HG03025 (cell line): Measurements from ENCODE around the gene FEZF2.

Experiments used
- ATAC-seq: cut with Tn5 transposase; IDR thresholded peaks from one replicate; pipeline ENCODE4 v1.9.1; 2021; ENCODE audit warnings: mild to moderate bottlenecking, moderate library complexity; ENCODE audit not compliant: unreplicated experiment, low FRiP score

Gene FEZF2

DNA sequence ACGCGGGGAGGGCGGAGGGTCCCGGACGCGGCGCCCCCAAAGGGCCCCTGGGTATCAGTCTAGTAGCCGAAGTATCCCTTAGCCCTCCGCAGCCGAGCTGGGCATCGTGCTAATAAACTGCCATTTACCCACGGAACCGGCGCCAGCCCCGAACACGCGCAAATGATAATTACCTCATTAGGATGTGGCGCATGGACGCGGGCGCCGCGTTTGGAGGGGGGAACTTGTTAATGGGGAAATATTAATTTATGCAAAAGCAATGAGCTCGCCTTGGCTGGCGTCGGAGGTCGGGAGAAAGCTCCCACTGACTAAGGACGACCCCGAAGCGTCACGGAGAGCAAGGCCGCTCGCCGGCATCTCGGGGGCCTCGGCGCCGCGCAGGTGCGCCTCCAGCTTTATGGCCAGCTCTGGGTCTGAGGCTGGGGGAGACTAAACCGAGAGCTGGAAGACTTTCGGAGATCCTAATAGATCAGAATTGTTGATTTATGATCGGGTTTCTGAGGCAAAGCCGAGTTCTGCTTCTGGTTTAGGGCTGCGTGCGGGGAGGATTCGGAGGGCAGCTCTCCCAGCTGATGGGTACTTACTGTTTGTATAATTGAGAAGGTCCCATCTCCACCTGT, 474 bp upstream of the FEZF2 start:
- no peak for ATAC-seq

DNA sequence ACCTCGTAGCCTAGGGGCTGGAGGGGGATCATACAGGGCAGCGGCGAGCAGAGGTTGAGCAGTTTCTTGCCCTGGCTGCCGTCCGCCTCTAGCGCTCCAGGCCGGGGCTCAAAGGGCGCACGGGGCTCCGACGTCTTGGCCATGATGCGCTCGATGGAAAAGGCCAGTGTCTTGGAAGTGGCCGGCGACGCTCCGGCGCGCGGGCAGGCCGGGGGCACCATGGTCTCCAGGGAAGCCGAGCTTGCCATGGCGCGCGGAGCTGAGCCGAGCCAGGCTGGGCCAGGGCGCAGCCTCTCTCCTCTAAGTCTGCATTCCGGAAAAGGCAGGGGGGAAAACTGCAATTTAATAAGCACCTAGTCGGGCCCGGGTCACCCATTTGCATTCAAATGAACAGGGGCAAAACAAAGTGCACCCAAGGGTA, 719 bp downstream of the FEZF2 start:
- no peak for ATAC-seq

DNA sequence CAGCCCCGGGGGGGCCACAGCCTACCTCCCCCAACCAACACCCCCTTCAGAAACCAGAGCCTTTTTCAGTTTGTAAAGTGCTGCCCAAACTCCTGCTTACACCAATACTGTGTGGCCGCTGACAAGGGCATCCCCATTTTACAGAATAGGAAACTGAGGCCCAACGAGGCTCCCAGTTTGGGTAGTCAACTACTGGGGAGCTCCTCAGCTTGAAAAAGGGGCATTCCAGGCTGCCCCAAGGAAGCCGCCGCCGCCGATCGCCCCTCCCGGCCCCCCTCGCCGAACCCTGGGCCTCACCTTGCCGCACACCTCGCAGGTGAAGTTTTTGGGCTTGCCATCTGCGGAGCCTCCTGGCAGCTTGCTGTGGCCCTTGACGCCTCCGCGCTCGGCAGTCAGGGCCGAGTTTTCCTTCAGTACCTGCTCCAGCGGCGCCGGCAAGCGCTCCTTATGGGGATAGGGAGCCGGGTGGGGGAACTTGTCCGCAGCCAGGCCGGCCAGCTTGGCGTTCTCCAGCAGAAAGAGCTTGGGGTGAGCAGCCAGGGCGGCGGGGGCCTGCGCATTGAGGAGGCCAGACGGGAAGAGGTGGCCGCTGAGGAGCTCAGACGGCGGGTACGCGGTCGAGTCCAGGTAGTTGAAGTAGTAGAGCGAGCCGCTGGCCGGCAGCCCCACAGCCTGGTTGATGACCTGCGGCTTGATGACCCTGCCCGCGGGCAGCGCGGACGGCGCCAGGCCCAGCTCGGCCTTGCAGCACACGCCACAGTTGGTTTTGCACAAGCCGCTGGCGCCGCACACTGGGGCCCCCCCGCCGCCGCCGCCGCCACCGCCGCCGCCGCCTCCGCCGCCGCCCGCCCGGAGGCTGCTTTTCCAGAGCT, 1.4 kb downstream of the FEZF2 start:
- no peak for ATAC-seq

DNA sequence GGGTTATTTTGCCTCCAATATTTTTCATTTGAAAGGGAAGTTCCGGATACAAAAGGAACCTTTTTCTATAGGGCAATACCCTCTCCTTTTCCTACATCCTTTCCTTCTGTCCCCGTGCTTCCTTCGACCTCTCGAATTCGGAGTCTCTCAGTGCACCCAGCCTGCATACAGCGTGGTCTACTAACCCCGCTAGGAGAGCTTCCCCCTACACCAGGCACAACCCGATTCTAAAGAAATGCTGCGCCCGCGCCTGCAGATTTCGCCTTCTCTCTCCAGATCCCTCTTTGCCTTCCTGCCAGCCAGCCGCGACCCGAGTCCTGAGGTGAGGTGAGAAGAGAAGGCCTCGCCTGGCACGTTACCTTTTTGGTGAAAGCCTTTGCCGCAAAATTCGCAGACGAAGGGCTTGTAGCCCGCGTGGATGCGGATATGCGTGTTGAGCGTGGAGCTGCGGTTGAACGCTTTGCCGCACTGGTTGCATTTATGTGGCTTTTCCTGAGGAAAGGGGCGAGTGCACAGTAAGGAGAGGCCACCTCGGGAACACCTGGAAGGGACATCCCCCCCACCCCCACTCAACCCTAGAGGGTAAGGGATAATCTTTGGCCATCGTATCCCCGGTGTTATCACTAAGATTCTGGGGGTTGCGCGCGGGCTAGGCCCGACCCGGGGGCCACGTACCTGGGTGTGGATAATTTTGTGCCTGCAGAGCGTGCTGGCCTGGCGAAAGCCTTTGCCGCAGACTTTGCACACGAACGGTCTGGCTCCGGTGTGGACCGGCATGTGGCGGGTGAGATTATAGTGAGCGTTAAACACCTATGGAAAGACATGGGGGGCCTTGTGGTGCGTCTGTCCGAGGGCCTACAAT, 2.3 kb downstream of the FEZF2 start:
- ATAC-seq, result no peak

- ATAC-seq, result no peak
These were observed 3.1 kb downstream of the FEZF2 start for GRCh38 chr3:62370112-62370857.

DNA sequence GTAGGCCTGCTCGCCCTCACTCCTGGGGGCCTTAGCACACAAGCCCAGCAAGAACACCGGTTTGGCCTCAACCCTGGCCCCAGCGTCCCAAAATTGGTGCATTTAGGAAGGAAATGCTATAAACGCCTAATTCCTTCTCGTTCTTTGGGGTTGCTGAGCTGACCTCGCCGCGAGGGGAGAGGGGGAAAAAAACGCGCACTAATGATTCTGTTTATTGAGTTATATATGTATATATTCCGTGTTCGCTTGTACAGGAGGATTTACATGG, 3.9 kb downstream of the FEZF2 start:
- no peak for ATAC-seq

DNA sequence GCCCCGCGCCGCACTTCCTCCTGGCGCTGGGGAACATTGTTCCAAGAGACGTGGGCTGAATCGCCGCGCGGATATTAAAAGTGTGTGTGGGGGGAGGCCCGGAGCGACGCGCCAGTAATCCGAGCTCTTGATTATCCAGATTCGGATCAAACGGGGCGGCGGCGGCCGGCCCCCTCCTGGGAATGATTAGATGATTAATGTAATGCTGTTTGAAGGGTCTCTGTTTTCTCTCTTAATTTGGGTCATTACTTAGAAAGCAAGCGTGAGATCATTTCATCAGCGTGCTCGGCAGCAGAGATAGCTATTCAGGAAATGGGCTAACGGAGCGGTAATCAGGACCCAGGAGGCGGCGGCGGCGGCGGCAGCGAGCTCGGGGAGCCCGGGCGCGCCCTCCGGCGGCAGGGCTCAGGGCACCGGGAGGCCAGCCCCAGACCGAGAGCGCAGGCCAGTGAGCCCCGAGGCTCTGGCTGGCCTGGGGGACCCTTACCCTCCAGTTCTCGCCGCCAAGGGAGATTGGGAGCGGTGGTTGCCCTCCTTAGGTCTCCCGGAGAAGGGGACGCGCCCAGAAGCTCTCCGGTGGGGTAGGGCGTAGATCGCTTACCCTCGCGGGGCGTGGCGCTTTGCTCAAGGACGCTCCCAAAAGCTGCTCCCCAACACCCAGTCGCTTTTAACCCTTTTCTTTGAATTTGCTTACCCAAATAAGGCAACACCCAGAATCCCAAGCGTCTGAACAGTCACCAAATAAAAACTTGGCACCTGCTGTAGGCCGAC, 4.5 kb downstream of the FEZF2 start:
- no peak for ATAC-seq

GRCh38 chr3:62368290-62368704, 5.1 kb downstream of the FEZF2 start:
- ATAC-seq, result no peak

GRCh38 chr3:62367763-62368195, 5.6 kb downstream of the FEZF2 start:
- no peak for ATAC-seq

DNA sequence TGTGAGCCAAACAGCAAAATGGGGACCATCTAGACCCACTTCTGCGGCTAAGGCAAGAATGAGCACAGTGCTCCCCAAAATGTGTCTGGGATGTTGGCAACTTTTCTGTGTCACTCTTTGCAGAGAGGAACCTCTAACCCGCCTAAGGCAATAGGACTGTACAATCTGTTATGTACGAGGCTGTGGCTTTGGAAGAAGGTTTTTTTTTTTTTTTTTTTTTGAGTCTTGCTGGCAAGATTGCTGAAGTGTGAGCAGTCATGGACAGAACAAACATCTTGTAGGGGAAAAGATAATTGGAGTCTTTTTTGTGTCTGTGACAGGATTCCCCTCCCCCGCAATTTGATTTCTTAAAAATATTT, 7.2 kb downstream of the FEZF2 start:
- no peak for ATAC-seq

DNA sequence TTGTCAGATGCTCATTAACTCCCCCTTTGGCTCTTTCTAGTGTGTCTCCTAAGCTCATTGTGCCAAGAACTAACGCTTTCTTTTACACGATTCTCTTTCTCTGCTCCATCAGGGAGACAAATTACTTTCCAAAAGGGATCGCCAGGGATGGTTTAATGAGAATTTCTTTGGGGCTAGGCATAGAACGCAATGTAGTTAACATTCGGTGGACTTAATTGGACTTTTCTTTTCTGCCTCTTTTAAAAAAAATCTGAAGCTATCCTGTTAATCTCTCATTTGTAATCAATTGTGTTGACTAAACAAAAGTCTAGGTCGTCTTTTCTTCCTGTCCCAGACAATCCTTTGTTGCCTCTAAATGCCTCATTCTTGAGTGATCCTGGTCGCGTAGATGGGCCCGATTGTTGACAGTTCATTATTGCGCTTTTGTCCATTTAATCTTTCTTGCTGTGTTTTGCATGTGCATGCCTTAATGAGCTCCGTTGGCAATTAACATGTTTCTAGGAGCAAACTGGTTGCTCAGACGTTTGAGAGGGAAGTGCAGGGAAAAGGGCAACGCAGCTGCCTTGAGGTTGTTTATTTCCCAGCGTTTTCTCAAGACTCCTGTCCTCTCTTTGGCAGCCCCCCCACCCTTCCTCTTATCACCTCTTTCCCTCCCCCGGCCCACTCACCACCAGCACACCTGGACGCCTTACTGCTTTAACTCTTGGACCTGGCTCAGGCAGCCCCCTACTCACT, 7.8 kb downstream of the FEZF2 start:
- no peak for ATAC-seq

GRCh38 chr3:62364191-62364590, 9.2 kb downstream of the FEZF2 start:
- ATAC-seq, result no peak

DNA sequence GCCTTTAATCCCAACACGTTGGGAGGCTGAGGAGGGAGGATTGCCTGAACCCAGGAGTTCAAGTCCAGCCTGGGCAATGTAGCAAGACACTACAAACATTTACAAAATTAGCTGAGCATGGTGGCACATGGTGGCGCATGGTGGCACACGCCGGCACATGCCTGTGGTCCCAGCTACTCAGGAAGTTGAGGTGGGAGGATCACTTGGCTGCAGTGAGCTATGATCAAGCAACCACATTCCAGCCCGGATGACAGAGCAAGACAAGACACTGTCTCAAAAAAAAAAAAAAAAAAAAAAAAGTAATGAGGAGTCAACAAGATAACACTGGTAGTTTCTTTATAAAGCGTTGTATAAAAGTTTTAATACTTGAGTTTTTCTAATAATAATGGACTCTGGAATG, 10.1 kb downstream of the FEZF2 start:
- no peak for ATAC-seq

GRCh38 chr3:62361824-62362223, 11.5 kb downstream of the FEZF2 start:
- no peak for ATAC-seq

- ATAC-seq, result no peak
These were observed 12.1 kb downstream of the FEZF2 start for GRCh38 chr3:62361261-62361660.

GRCh38 chr3:62359531-62359930, 13.8 kb downstream of the FEZF2 start:
- no peak for ATAC-seq

DNA sequence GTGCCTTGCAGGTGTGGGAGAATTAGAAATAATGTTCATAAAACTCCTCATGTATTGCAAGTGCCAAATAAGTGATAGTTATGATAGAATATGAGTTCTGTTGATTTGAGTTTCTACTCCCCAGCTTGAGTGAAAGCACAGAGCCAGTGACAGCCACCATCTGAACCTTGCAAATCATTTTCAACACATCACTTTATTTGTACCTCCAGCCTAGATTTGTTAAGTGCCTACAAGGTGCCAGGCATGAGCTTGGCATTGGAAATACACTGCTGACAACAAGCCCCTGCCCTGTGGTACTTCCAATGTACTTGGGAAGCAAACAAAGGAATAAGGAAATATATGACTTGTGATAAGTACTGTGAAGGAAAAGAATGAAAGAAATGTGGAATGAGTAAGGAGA, 17.0 kb downstream of the FEZF2 start:
- ATAC-seq, result no peak

GRCh38 chr3:62355703-62356102, 17.6 kb downstream of the FEZF2 start:
- no peak for ATAC-seq

GRCh38 chr3:62343755-62344154, 29.6 kb downstream of the FEZF2 start:
- no peak for ATAC-seq
